Hindlimb muscle (tissue), 1 donor: ENCODE measurements around the gene RNF144B. TPM values are rescaled to one million over a fixed set of nuclear protein-coding genes. Genes with fewer than 3 reads are reported as not detected.
"Not testable (repeated sequence)": the region's sequence is repeated elsewhere in the genome, so short reads cannot be mapped to it uniquely, and the experiment has no call there.

Experiments
- DNase-seq: peaks from one replicate; pipeline ENCODE4 v3.0.0-alpha.2; 2013
- polyA plus RNA-seq: library from polyadenylated mRNA; unstranded; fragments of 120-200 nt; gene quantifications from one replicate; pipeline ENCODE4 v1.2.1, GENCODE V29; 2013; ENCODE audit not compliant: insufficient read length

The RNF144B gene
- 12.0 TPM for polyA plus RNA-seq

GRCh38 chr6:18387061-18387721, at the start of gene RNF144B:
Gene RNF144B (plus strand): TSS chr6:18387350. CDS start chr6:18399535, 12,185 bp downstream.
- peak; percentile 75 for DNase-seq

DNA sequence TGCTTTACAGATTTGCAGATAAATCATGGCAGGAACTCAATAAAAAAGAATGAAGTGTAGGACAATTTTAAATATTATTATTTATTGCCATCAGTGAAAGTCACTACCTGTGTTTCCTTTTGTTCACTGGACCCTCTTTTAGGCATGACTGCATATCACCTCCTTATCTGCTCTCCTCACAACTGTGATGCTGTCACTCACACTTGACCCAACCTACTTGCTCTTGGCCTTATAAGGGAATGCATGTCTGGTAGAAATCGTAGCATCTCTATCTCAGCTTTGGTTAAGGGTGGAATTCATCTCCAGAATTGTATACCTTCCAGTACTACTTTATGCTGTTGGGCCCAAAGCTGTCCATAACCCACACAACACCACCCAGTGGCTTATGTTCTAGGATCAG, 47.6 kb upstream of the RNF144B start:
- DNase-seq, result no peak

DNA sequence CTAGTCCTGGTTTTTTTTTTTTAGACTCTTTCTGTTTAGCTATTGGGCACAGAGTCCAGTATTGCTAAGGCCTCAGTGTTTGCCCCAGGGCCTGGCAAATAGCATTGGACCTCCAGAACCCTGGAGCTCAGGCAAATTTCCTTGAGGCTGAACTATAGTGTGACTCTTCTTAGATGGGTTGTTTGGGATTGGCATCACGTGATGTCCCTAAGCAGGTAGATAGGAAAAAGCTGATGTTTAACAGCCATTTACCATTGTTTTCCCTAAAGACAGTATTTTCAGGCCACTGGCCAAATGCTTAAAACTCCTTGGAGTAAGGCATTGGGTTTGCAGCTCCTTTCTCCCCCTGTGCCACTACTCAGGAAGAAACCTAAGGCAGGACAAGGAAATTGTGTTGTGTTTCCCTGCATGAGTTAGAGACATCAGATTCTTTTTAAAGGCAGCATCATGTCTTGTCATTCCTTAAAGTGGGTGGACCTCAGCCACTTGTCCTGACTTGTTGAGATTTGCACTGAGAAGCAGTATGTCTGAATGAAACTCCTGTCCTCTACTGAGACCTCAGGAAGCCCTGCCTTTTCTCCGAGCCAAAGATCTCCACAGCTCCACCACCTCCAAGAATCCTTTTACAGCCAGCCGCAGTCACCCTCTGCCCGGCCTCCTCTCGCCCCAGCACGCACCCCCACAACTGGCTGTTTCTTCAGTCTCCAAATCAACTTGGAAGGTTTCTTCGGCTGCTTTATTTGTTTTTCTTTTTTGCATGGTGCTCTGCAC, 46.2 kb upstream of the RNF144B start:
- no peak for DNase-seq

DNA sequence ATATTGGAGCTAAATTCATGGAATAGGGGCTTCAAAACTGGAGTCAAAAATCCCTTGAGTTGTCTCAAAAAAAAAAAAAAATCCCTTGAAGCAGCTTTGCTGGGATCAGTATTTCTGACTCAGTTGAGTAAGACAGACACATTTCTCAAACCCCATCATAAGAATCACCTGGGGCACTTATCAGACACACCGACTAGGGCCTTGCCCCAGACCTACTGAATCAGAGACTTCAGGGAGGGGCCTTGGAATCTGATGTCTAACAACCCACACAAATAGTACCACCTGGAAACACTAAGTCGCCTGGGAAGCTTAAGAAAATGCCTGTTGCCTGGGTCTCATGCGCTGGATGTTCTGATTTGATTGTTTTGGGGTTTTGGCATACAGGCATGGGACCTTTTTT, 44.9 kb upstream of the RNF144B start:
- no peak for DNase-seq

DNA sequence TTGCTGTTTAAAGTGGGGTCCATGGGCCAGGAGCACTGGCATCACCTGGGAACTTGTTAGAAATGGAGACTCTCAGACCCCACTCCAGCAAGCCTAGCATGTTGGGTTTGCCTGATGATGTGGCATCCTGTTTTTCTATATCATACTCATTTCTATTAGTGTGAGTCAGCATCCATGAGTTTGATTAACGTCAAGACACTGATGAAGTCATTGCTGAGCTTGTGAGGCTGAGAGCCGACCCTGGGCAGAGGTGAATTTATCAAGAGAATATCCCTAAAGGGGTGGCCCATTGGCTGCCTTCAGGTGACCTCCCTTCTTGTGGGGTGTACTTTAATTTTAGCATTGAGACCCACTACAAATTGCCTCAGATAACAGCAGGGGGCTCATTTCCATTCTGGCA, 43.4 kb upstream of the RNF144B start:
- DNase-seq, result no peak

DNA sequence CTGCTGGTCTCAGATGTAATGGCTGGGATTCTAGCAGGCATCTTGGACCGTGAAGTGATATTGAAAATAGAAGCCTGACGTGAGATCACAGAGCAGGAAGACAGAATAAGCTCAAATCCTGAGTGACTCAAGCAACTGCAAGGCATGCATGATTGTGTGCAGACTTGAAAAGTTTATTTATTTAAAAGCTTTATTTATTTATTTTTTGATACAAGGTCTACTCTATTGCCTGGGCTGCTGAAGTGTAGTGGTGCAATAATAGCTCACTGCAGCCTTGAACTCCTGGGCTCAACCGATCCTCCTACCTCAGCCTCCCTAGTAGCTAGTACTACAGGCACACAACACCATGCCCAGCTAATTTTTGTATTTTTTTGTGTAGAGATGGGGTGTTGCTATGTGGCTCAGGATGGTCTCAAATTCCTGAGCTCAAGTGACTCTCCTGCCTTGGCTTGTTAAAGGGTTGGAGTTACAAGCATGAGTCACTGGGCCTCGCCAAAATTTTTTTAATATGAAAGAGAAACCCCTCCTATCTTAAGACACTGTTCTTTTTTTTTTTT, 40.1 kb upstream of the RNF144B start:
- no peak for DNase-seq

GRCh38 chr6:18347866-18348265, 39.3 kb upstream of the RNF144B start:
- no peak for DNase-seq

GRCh38 chr6:18349386-18349785, 37.8 kb upstream of the RNF144B start:
- DNase-seq, result no peak

- DNase-seq, result no peak
These were observed 36.9 kb upstream of the RNF144B start for GRCh38 chr6:18350271-18350670.

DNA sequence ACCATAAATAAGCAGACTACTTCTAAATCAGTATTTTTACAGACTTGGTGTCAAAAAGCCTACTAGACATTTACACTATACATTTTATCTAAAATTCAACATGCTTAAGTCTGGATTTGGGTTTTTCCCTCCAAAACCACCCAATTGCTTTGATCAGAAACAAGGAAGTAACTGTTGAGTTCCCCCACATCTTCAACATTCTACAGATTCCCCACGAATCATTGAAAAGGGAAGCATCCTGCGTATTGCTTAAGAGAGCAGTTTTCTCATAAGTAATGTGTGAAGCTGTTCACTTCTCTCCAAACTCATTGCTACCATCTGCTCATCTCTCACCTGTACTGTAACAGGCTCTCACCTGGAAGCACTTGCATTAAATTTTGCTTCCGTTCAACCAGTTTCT, 36.4 kb upstream of the RNF144B start:
- no peak for DNase-seq

GRCh38 chr6:18352001-18352400, 35.1 kb upstream of the RNF144B start:
- no peak for DNase-seq

- no peak for DNase-seq
These were observed 34.3 kb upstream of the RNF144B start for GRCh38 chr6:18352842-18353241.

DNA sequence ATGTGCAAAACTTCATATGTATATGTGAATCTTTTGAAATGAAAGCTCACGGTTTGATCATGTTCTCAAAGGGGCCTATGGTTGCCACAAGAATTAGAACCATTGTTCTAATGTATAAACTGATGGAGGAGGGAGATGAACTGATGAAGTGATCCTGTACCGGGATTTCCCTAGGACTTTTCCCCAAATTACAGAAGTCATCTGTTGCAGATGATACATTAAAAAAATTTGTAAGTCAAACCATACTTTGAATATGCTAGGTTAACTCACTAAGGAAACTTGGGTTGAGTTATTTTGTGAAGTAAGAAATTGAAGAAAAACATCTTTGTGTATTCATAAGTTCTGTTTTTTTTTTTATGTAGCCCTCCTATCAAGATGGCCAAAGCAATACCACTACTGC, 33.9 kb upstream of the RNF144B start:
- DNase-seq, result no peak

- not testable (repeated sequence) for DNase-seq
These were observed 29.6 kb upstream of the RNF144B start for GRCh38 chr6:18357546-18357945.

- DNase-seq, result no peak
These were observed 27.8 kb upstream of the RNF144B start for GRCh38 chr6:18359237-18359885.

DNA sequence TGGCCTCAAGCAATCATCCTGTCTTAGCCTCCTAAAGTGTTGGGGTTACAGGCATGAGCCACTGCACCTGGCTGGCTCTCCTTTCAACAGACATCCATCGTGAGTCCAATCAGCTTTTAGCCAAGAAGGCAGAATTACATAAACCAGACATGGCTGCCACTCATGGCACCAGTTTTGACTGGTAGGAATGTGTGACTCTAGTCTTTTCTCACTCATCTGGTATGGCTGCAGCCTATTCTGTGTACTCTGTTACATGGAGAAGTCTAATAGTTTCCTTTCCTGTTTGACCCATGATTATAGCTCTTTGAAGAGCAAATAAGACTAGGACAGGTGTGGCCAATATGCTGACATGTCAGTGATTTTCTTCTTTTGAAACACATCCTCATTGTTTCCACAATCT, 27.0 kb upstream of the RNF144B start:
- DNase-seq, result no peak

DNA sequence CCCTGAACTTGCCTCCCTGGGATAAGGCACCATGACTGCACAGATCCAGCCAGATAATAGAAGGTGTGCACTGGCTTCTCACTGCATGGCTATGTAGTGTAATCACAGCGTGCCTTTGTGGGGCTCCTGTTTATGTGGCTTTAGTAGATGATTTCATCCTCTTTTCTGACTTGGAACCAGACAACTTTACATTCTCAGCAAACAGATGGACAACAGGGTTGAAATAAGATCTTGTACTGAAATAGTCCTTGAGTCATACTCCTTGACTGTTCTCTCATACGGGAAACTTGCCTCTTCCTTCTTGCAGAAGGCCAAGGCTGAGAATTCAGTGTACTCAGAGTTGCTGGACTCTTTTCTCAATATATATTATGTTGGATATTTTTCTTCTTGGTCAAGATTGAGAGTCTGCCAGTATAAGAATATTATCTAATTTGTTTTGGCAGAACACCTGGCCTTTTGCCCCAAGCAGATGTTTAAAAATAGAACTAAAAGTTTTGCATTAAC, 25.0 kb upstream of the RNF144B start:
- DNase-seq, result peak; percentile 26

GRCh38 chr6:18363746-18364145, 23.4 kb upstream of the RNF144B start:
- DNase-seq, result no peak

- DNase-seq, result not testable (repeated sequence)
These were observed 22.6 kb upstream of the RNF144B start for GRCh38 chr6:18364561-18364960.

DNA sequence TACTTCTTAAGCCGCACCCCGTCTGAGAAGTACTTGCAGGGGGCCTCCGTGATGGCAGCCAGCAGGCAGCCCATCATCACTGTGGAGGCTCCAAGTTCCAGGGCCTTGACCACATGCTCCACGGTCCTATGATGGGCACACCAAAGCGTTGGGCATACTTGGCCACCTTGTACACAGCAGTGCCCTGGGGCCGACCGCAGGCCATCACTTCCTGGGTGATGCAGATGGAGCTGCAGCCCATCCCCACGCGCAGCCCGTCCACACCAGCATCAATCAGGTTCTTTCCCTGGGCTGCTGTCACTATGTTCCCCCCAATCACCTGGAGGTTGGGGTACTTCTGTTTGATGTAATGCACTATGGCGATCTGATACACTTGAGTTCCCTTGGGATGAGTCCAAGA, 19.8 kb upstream of the RNF144B start:
- no peak for DNase-seq

GRCh38 chr6:18368277-18369105, 18.7 kb upstream of the RNF144B start:
- no peak for DNase-seq

- DNase-seq, result no peak
These were observed 16.1 kb upstream of the RNF144B start for GRCh38 chr6:18371010-18371409.
